Activated naive CD4-positive, alpha-beta T cell treated with anti-CD3 and anti-CD28 coated beads, Interleukin-2, amount 50 U/mL, for 24 hours (primary cell): ENCODE data around the gene BMPR1A.
"Not testable (repeated sequence)": the region's sequence is repeated elsewhere in the genome, so short reads cannot be mapped to it uniquely, and the experiment has no call there.

Experiments
- H3K27ac Mint-ChIP-seq: one replicate; pipeline ENCODE4 v1.8.0; 2021; ENCODE audit warnings: mild to moderate bottlenecking, mixed read lengths
- H3K27me3 Mint-ChIP-seq: one replicate; pipeline ENCODE4 v1.8.0; 2021; ENCODE audit warnings: mixed read lengths
- H3K36me3 Mint-ChIP-seq: one replicate; pipeline ENCODE4 v1.8.0; 2021; ENCODE audit warnings: mixed read lengths
- H3K4me1 Mint-ChIP-seq: one replicate; pipeline ENCODE4 v1.8.0; 2021; ENCODE audit warnings: mixed read lengths
- H3K4me3 Mint-ChIP-seq: one replicate; pipeline ENCODE4 v1.8.0; 2021; ENCODE audit warnings: mild to moderate bottlenecking, mixed read lengths
- H3K9me3 Mint-ChIP-seq: one replicate; pipeline ENCODE4 v1.8.0; 2021; ENCODE audit warnings: mixed read lengths

Gene BMPR1A

DNA sequence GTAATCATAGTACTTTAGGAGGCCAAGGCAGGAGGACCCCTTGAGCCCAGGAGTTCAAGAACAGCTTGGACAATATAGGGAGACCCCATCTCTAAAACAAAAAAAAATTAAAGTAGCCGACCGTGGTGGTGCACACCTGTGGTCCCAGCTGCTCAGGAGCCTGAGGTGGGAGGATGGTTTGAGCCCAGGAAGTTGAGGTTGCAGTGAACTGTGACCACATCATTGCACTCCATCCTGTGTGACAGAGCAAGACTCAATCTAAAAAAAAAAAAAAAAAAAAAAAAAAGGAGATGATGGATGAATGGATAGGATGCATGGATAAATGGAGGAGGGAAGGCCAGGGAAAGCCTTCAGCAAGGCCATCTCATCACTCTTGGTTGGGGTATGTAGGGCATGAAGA is 33.4 kb upstream of the BMPR1A start:
- Mint-ChIP-seq H3K27ac (no peak overlapping the region), H3K9me3 (no peaks in the 10 kb centered on the region), H3K4me1 (peaks cover 6% of the 10 kb centered on the region), H3K36me3 (no peaks in the 10 kb centered on the region), H3K27me3 (no peaks in the 10 kb centered on the region), H3K4me3 (no peak overlapping the region)

DNA sequence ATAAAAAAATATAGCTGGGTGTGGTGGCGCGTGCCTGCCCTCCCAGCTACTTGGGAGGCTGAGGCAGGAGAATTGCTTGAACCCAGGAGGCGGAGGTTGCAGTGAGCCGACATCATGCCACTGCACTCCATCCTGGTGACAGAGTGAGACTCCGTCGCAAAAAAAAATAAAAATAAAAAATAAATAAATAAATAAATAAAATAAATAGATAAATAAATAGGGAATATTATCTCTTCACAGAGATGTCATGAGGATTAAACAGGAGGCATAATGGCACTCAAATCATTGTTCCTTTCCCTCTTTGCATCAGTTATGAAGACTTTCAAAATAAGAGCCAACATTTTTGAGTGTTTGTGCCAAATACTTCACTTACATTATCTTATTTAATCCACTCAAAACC is 32.0 kb upstream of the BMPR1A start:
- Mint-ChIP-seq H3K9me3 (no peaks in the 10 kb centered on the region), H3K27ac (no peak overlapping the region), H3K36me3 (no peaks in the 10 kb centered on the region), H3K4me3 (no peak overlapping the region), H3K27me3 (peaks cover 2% of the 10 kb centered on the region), H3K4me1 (peaks cover 6% of the 10 kb centered on the region)

DNA sequence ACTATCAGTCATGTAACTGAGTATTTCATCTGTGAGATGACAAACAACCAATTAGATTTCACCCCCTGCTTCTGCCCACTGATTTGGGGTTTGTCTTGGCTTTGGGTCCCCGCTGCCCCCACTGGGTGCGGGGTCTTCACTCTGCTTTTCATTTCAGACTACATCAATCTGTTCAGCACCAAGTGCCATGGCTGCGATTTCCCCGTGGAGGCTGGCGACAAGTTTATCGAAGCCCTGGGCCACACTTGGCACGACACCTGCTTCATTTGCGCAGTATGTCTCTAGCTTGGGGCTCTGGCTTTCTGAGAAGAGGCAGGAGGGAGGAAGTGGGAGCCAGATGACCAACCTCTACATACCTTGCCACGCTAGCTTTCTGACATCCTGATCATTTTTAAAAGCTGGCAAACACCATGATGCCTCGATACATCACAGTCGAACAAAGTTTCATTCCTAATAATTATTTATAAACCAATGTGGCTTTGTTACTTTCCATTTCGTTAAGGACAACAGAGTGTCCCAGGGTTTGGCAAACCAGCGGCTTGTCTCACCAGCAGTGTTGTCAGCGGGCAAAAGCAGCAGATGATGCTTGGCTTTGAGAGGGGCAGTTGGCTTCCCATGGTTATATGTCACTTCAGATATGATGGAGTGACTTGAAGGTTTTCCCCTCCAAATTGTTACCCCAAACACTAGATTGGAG is 30.3 kb upstream of the BMPR1A start:
- no peak overlapping the region for H3K4me3 Mint-ChIP-seq
- H3K36me3 Mint-ChIP-seq: no peaks in the 10 kb centered on the region
- no peak overlapping the region for H3K27ac Mint-ChIP-seq
- peaks cover 2% of the 10 kb centered on the region for H3K27me3 Mint-ChIP-seq
- H3K9me3 Mint-ChIP-seq: no peaks in the 10 kb centered on the region
- H3K4me1 Mint-ChIP-seq: peaks cover 6% of the 10 kb centered on the region

DNA sequence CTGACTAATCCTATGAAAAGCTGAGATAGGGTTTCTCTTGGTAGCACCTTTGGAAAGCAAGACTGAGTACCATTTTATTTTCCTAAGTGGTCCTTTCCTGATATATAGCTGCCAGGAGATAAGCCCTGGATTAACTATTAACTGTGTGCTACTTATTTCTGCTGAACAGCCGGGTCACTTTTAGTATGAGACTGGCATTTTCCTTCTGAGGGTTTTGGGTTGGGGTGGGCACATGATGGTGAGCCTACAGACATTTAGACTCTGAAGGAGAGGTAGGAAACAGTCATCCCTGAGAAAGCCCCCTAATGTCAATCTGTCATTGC is 29.8 kb upstream of the BMPR1A start:
- H3K9me3 Mint-ChIP-seq: no peaks in the 10 kb centered on the region
- H3K36me3 Mint-ChIP-seq: no peaks in the 10 kb centered on the region
- peaks cover 2% of the 10 kb centered on the region for H3K27me3 Mint-ChIP-seq
- no peak overlapping the region for H3K4me3 Mint-ChIP-seq
- H3K4me1 Mint-ChIP-seq: peaks cover 6% of the 10 kb centered on the region
- H3K27ac Mint-ChIP-seq: no peak overlapping the region

DNA sequence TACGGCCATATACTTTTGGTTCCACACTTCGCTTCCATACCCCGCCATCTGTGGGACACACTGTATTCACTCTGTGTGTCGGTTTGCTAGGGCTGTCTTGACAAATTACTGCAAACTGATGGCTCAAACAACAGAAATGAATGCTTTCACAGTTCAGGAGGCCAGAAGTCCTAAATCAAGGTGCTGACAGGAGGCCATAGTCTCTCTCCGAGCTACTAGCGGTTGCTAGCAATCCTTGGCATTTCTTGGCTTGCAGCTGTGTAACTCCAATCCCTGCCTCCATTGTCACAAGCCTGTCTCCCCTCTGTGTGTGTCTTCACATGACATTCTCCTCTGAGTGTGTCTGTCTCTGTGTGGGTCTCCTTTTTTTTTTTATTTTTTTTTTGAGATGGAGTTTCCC is 28.9 kb upstream of the BMPR1A start:
- peaks cover 6% of the 10 kb centered on the region for H3K4me1 Mint-ChIP-seq
- no peaks in the 10 kb centered on the region for H3K9me3 Mint-ChIP-seq
- H3K27ac Mint-ChIP-seq: no peak overlapping the region
- H3K4me3 Mint-ChIP-seq: no peak overlapping the region
- no peaks in the 10 kb centered on the region for H3K36me3 Mint-ChIP-seq
- peaks cover 2% of the 10 kb centered on the region for H3K27me3 Mint-ChIP-seq

DNA sequence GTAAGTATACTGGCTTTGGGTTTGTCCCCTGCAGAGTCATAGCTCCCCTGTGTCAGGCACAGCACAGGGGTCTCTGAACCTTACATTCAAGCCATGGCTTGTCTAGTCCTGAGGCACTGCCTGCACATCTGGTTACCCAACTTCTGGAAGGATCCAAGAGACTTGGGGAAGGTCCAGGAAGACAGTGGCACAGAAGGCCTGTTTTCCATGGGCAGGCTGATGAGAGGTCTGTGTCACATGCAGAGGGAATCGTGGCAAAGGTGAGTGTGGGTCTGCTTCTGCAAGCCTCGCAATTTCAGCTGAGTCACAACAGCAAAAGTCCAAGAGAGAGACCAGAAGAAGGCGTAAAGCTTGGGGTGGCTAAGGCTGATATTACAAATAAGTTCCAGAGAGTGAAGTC is 28.4 kb upstream of the BMPR1A start:
- Mint-ChIP-seq H3K27me3 (peaks cover 2% of the 10 kb centered on the region), H3K27ac (no peak overlapping the region), H3K36me3 (no peaks in the 10 kb centered on the region), H3K9me3 (no peaks in the 10 kb centered on the region), H3K4me1 (peaks cover 6% of the 10 kb centered on the region), H3K4me3 (no peak overlapping the region)

DNA sequence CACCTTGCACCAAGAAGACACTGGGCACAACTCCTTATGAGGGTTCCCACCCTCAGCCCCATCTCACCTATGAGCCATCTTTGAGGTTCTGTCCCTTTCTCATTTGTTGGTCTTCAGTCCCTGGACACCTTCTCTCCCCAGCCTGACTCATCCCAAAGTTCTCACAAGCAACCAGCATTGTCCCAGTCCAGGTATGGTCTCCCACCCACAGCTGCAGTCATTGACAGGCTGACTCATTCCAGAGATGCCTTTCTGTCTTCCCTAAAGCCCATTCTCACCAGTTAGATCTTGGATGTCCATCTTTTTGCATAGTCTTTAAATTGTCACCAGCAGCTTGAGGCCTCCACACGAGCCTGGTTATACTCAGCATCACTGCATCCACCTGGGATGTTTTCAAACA is 26.7 kb upstream of the BMPR1A start:
- Mint-ChIP-seq H3K36me3 (no peaks in the 10 kb centered on the region), H3K4me3 (no peak overlapping the region), H3K27me3 (peaks cover 2% of the 10 kb centered on the region), H3K9me3 (no peaks in the 10 kb centered on the region), H3K27ac (no peak overlapping the region), H3K4me1 (no peaks in the 10 kb centered on the region)

DNA sequence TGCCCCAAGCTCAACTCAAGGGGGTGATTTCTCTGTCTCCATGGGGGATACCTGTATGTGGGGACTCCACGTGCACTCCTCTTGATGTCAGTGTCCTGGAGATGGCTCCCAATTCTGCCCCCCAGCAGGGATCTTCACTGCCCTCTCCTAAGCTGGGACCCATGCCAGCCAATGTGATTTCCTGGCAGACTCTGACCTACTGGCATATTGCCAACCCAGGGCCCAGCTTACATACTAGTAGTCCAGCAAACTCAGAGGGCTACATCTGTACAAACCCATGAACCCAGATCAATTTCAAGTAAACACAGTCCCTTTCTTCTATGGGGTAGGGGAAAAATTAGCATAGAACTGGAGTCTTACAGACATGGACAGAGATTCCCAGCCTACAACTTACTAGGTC is 26.2 kb upstream of the BMPR1A start:
- no peaks in the 10 kb centered on the region for H3K9me3 Mint-ChIP-seq
- peaks cover 2% of the 10 kb centered on the region for H3K27me3 Mint-ChIP-seq
- H3K4me3 Mint-ChIP-seq: no peak overlapping the region
- H3K36me3 Mint-ChIP-seq: no peaks in the 10 kb centered on the region
- H3K4me1 Mint-ChIP-seq: no peaks in the 10 kb centered on the region
- no peak overlapping the region for H3K27ac Mint-ChIP-seq

DNA sequence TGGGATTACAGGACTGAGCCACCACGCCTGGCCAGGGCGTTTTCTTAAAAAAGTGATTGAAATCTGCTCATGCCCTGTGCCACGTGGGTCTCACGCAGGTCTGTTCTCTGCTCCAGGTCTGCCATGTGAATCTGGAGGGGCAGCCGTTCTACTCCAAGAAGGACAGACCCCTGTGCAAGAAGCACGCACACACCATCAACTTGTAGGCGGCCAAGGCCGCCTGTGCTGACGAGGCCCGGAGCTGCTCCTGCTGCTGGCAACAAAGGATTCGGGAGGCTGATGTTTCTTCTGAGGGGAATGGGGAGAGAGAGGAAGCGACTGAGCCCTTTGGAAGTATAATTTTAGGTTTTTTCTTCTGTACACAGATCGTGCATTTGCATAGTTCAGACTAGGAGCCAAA is 23.6 kb upstream of the BMPR1A start:
- Mint-ChIP-seq H3K27me3 (peaks cover 2% of the 10 kb centered on the region), H3K4me1 (no peaks in the 10 kb centered on the region), H3K4me3 (no peak overlapping the region), H3K36me3 (no peaks in the 10 kb centered on the region), H3K27ac (no peak overlapping the region), H3K9me3 (no peaks in the 10 kb centered on the region)

DNA sequence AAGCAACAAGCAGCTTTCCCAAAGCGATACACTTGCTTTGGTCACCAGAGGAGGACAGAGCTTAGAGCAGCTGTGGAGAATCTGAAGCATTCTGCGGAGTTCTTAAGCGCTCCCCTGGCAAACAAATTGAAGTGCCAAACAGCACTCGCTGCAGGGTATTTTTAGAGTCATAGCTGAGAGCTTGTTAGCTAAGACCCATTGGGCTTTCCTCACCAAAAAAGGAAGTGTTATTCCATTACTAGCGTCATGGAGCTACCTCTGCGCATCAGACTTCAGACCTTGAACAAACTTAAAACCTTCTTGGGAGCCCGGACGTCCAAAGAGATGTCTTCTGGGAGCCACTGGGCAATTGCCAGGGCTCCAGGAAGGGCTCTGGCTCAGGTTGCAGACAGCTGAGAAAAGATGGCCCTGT is 23.2 kb upstream of the BMPR1A start:
- H3K27me3 Mint-ChIP-seq: no peaks in the 10 kb centered on the region
- H3K9me3 Mint-ChIP-seq: no peaks in the 10 kb centered on the region
- no peak overlapping the region for H3K27ac Mint-ChIP-seq
- no peak overlapping the region for H3K4me3 Mint-ChIP-seq
- H3K36me3 Mint-ChIP-seq: no peaks in the 10 kb centered on the region
- H3K4me1 Mint-ChIP-seq: no peaks in the 10 kb centered on the region

DNA sequence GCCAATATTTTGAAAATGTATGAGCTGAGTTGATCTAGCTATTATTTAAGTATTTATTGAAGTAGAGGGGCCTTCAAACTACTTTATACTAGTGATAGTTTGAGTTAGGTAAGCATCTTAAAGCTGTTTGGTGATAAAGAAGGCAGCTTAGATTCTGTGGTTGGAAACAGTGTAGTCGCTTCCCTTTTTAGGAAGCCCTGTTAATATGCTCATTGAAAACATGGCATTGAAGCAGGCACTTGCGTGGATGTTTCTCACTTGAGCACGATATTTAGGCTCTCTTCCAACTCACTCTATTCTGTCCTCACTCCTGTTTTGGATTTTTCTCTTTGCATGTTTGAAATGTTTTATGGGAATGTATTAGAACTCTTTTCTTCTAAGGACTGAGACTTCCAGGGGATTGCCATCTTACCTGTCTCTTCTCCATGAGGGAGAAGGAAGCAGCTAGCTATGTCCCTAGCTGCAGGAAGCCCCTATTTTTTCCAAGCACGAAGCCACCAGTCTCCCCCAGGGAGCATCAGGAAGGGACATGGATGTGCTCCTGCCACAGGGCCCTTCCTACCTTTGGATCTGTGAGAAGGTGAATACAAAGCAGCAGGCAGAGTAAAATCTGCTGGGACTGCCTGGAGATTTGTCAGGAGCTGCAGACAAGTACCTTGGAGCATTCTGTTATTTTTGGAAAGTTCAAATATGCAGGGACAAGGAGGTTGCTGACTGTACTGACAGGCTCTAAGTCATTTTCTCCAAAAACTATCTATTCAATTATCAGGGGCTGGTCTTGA is 22.0 kb upstream of the BMPR1A start:
- no peaks in the 10 kb centered on the region for H3K27me3 Mint-ChIP-seq
- H3K4me1 Mint-ChIP-seq: no peaks in the 10 kb centered on the region
- no peak overlapping the region for H3K27ac Mint-ChIP-seq
- H3K36me3 Mint-ChIP-seq: no peaks in the 10 kb centered on the region
- H3K4me3 Mint-ChIP-seq: no peak overlapping the region
- no peaks in the 10 kb centered on the region for H3K9me3 Mint-ChIP-seq

DNA sequence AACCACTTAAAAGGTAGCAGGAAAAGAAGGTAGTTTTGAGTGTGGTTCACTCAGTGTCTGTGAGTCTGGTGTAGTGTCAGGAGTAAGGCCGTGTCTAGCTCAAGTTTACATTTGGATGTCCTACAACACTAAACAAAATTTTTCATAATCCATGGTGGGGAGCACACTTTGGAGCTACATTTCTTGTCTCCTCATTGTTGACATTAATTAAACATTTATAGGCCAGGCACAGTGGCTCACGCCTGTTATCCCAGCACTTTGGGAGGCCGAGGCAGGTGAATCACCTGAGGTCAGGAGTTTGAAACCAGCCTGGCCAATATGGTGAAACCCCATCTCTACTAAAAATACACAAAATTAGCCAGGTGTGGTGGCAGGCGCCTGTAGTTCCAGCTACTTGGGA is 21.1 kb upstream of the BMPR1A start:
- H3K9me3 Mint-ChIP-seq, H3K36me3 Mint-ChIP-seq, H3K4me3 Mint-ChIP-seq, H3K27ac Mint-ChIP-seq, H3K27me3 Mint-ChIP-seq, H3K4me1 Mint-ChIP-seq: not testable (repeated sequence)

DNA sequence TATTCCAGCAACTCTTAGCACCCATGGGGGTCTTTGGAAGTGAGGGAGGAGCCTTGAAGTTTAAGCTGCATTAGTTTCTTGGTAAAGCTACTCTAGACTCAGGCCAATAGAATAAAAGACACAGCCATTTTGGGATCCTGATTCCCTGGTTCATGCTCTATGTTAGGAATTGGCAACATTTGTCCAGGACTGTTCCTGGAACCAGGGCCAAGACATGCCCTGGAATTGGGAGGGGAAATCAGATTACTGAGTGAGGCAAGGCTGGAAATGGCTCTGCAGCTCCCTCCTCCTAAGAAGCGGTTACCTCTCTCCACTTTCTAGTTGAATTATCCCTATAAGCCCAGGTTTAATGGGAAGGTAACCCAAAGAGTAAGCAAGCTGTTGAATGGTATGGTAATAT is 14.2 kb upstream of the BMPR1A start:
- Mint-ChIP-seq H3K4me1 (no peaks in the 10 kb centered on the region), H3K9me3 (no peaks in the 10 kb centered on the region), H3K27ac (no peak overlapping the region)

DNA sequence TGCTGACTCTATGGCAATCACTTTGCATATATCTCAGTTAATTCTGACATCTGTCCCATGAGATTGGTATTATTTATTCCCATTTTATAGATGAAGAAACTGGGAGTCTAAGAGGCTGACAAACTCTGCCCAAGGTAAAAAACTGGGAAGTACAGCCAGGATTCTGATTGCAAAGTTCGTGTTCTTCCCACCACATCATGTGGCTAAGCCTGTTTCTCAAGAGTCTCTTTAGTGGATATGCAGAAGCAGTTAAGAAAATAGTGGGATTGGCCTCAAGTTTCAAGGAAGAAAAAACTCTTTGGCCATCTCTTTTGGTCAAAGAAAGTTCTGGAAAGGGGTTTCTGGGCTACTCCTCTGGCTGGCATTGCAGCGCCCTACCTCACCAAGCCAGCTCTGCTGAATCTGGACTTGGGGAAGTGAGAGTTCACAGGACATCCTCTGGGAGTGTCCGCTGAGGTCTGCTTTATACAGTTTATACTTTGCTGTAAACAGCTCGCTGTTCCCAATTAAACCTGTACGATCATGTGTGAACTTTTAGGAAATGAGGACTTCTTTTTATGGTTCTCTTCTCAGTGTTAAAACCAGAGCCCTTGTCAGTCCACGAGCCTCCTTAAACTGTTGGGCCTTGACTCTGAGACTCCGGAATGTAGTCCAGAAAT is 12.2 kb upstream of the BMPR1A start:
- H3K36me3 Mint-ChIP-seq: no peaks in the 10 kb centered on the region
- no peaks in the 10 kb centered on the region for H3K9me3 Mint-ChIP-seq
- H3K27me3 Mint-ChIP-seq: no peaks in the 10 kb centered on the region
- no peak overlapping the region for H3K4me3 Mint-ChIP-seq
- H3K4me1 Mint-ChIP-seq: peaks cover 3% of the 10 kb centered on the region
- no peak overlapping the region for H3K27ac Mint-ChIP-seq

More for the DNA sequence above, 14.2 kb upstream of the BMPR1A start:
- Mint-ChIP-seq H3K27me3 (no peaks in the 10 kb centered on the region), H3K36me3 (no peaks in the 10 kb centered on the region), H3K4me3 (no peak overlapping the region)

DNA sequence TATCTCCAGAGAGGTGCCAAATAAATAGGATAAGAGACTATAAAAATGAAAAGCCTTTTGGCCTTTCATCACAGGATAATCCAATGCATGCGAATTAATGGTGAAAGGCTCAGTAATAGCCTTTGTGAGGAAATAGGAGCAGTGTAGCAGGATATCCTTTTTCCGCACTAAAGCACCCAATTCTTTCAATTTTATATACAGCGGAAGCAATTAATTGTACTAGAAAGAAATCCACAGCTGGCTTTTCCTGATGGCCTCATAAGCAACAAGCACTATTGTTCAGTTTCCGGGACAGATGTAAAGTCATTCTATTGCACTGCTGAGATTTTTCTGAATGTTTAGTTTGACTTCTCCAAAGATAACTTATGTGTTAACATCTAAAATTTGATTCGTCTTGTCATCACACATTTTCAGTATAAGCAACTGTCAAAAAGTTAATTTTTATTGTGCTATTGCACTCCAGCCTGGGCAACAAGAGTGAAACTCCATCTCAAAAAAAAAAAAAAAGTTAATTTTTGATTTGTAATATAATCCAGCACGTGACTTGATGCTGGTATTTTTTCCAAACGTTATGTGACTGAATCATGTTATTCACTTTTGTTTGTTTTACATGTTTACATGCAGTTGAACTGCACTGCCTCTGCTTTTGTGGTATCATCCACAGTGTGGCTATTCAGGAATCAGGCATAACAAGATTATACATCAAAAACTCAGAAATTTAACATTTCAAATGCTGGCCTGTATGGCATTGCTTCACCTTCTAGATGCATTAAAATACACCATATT is 8.4 kb upstream of the BMPR1A start:
- no peaks in the 10 kb centered on the region for H3K9me3 Mint-ChIP-seq
- H3K36me3 Mint-ChIP-seq: no peaks in the 10 kb centered on the region
- H3K4me1 Mint-ChIP-seq: peaks cover 3% of the 10 kb centered on the region
- no peak overlapping the region for H3K27ac Mint-ChIP-seq
- H3K4me3 Mint-ChIP-seq: no peak overlapping the region
- H3K27me3 Mint-ChIP-seq: no peaks in the 10 kb centered on the region

DNA sequence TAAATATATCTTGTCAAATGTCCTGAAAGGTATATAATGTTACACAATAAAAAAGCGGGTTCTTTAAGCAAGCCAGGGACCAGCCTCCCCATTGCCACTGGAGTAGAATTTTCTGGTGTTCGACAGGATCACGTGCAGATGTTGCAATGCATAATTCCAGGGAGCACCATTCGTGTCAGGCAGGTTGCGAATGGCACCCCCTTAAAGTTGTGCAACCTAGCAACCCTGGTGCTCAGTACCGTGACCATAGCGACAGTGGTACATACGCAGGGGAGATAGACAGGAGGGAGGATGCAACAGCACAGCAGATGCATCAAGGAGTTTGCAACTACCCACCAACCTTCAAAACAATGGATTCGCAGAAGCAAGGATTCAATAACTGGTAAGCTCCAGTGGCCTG is 6.6 kb upstream of the BMPR1A start:
- peaks cover 4% of the 10 kb centered on the region for H3K4me1 Mint-ChIP-seq
- H3K27me3 Mint-ChIP-seq: no peaks in the 10 kb centered on the region
- H3K4me3 Mint-ChIP-seq: no peak overlapping the region
- H3K9me3 Mint-ChIP-seq: no peaks in the 10 kb centered on the region
- H3K27ac Mint-ChIP-seq: no peak overlapping the region
- H3K36me3 Mint-ChIP-seq: no peaks in the 10 kb centered on the region
